Uterus (tissue), 2 donors: ENCODE results near the gene KCNMB2.

ENCODE experiments used
- POLR2A ChIP-seq, 2 donors: fragments of 450-650 bp; IDR thresholded peaks; one replicate each; pipeline ENCODE4 v1.6.1; 2016; ENCODE audit warnings: antibody characterized with exemption in 2 of 2, mild to moderate bottlenecking in 1 of 2, moderate library complexity in 1 of 2
- TF ChIP-seq, protein P1 (sequence below), 4 experiments: fragments of 200-600 bp in 2 of 4; fragments of 450-650 bp in 2 of 4; sonication (generic) in 2 of 4; IDR thresholded peaks; one replicate each; pipeline ENCODE4 v1.5.1; 2016 to 2019; ENCODE audit warnings: antibody characterized with exemption in 4 of 4, mild to moderate bottlenecking in 2 of 4, moderate library complexity in 1 of 4

DNA sequence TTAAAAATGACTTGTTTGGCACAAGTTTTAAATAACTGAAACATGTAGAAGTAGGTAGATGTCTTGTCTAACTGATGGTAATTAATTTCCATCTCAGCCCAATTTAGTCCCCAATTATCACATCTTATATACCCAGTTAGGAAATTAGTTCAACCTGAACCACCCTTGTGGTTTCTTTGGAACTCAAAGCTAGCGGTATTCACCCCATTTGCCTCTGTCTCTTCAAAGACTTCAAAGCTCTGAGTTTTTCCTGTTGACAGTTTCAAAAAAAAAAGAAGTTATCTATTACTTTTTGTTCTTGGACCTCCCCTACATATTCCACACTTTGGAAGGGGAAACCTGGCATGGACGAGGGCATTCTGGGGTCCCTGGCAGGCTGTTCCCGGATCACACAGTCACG is 236.5 kb downstream of the KCNMB2 start:
- no peak for TF ChIP-seq POLR2A (IDR thresholded peaks at IDR 0.05)
- TF ChIP-seq, protein P1, sequence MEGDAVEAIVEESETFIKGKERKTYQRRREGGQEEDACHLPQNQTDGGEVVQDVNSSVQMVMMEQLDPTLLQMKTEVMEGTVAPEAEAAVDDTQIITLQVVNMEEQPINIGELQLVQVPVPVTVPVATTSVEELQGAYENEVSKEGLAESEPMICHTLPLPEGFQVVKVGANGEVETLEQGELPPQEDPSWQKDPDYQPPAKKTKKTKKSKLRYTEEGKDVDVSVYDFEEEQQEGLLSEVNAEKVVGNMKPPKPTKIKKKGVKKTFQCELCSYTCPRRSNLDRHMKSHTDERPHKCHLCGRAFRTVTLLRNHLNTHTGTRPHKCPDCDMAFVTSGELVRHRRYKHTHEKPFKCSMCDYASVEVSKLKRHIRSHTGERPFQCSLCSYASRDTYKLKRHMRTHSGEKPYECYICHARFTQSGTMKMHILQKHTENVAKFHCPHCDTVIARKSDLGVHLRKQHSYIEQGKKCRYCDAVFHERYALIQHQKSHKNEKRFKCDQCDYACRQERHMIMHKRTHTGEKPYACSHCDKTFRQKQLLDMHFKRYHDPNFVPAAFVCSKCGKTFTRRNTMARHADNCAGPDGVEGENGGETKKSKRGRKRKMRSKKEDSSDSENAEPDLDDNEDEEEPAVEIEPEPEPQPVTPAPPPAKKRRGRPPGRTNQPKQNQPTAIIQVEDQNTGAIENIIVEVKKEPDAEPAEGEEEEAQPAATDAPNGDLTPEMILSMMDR (IDR thresholded peaks at IDR 0.05): no peak
